ENCODE measurements around the gene ZNF710.

The ZNF710 gene

GRCh38 chr15:90055182-90055581, 54.1 kb downstream of the ZNF710 start:
- Histone ChIP-seq H3K27me3 (ENCODE audit: insufficient read depth, low read length, poor library complexity) (no peaks in the 10 kb centered on the region), H3K79me2 (ENCODE audit: insufficient read depth, low read length) (peaks cover 3% of the 10 kb centered on the region; the same call in 1 of the 2 replicates)
- TF ChIP-seq CTCF (IDR thresholded peaks at IDR 0.05; ENCODE audit: borderline replicate concordance, extremely low read depth, low read length, poor library complexity, severe bottlenecking) (no peak), EZH2 (IDR thresholded peaks at IDR 0.05; ENCODE audit: borderline replicate concordance, low read depth, low read length, severe bottlenecking) (no peak)

GRCh38 chr15:90056529-90056928, 55.4 kb downstream of the ZNF710 start:
- H4K20me1 ChIP-seq (ENCODE audit: insufficient read depth, low read length), result peaks cover 27% of the 10 kb centered on the region
- no peaks in the 10 kb centered on the region for H3K4me1 ChIP-seq (ENCODE audit: insufficient read depth, low read length)
- no peak for TF ChIP-seq EZH2 (IDR thresholded peaks at IDR 0.05; ENCODE audit: borderline replicate concordance, low read depth, low read length, severe bottlenecking)
- ATAC-seq (ENCODE audit: insufficient read depth, low read depth) (no peak), DNase-seq (no peak)
- H3K27me3 ChIP-seq (ENCODE audit: insufficient read depth, low read length, poor library complexity), result no peaks in the 10 kb centered on the region
- no peak overlapping the region for H3K4me2 ChIP-seq (ENCODE audit: insufficient read depth, low read length)
- no peaks in the 10 kb centered on the region for H3K36me3 ChIP-seq (ENCODE audit: insufficient read depth, low read length)
- no peak overlapping the region for H2AFZ ChIP-seq (ENCODE audit: low read depth, low read length)
- H3K9ac ChIP-seq (ENCODE audit: low read depth, low read length), result no peak overlapping the region
- H3K4me3 ChIP-seq (ENCODE audit: low read depth in 1 of 2, low read length in 2 of 2), result no peak overlapping the region
- H3K27ac ChIP-seq (ENCODE audit: low read length), result no peak overlapping the region
- H3K9me3 ChIP-seq (ENCODE audit: insufficient read depth, low read length, severe bottlenecking), result no peaks in the 10 kb centered on the region
- peaks cover 3% of the 10 kb centered on the region; the same call in 1 of the 2 replicates for H3K79me2 ChIP-seq (ENCODE audit: insufficient read depth, low read length)

More at GRCh38 chr15:90055182-90055581, 54.1 kb downstream of the ZNF710 start:
- Histone ChIP-seq H3K27ac (ENCODE audit: low read length) (no peak overlapping the region), H3K4me2 (ENCODE audit: insufficient read depth, low read length) (no peak overlapping the region), H3K9me3 (ENCODE audit: insufficient read depth, low read length, severe bottlenecking) (no peaks in the 10 kb centered on the region), H3K36me3 (ENCODE audit: insufficient read depth, low read length) (no peaks in the 10 kb centered on the region), H3K4me1 (ENCODE audit: insufficient read depth, low read length) (no peaks in the 10 kb centered on the region), H3K9ac (ENCODE audit: low read depth, low read length) (no peak overlapping the region), H2AFZ (ENCODE audit: low read depth, low read length) (no peak overlapping the region), H3K4me3 (ENCODE audit: low read depth in 1 of 2, low read length in 2 of 2) (no peak overlapping the region), H4K20me1 (ENCODE audit: insufficient read depth, low read length) (peaks cover 27% of the 10 kb centered on the region; the same call in 1 of the 2 replicates)
- DNase-seq, result no peak
- no peak for ATAC-seq (ENCODE audit: insufficient read depth, low read depth)

DNA sequence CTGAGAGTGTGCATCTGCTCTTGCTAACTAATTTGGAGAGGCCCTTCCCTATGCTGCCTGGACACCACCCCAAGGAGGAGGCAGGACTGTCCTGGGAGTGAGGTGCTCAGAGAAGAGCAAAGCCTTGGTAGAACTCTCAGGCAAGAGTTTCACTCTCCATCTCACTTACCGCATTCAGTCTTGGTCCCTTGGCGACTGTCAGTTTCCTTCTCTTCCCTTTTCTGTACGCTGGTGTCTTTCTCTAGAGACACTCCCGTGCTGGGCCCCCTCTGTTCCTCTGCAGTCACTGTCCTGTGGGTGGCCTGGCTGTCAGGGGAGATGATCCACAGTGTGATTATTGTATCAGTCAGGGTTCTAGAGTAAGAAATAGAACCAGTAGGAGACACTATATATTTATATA, 57.2 kb downstream of the ZNF710 start:
- Histone ChIP-seq H3K9me3 (ENCODE audit: insufficient read depth, low read length, severe bottlenecking) (no peaks in the 10 kb centered on the region), H3K4me1 (ENCODE audit: insufficient read depth, low read length) (no peaks in the 10 kb centered on the region), H4K20me1 (ENCODE audit: insufficient read depth, low read length) (peaks cover 21% of the 10 kb centered on the region), H3K9ac (ENCODE audit: low read depth, low read length) (no peak overlapping the region), H3K27ac (ENCODE audit: low read length) (no peak overlapping the region), H3K4me3 (ENCODE audit: low read depth in 1 of 2, low read length in 2 of 2) (no peak overlapping the region), H3K36me3 (ENCODE audit: insufficient read depth, low read length) (no peaks in the 10 kb centered on the region), H2AFZ (ENCODE audit: low read depth, low read length) (no peak overlapping the region), H3K79me2 (ENCODE audit: insufficient read depth, low read length) (peaks cover 2% of the 10 kb centered on the region), H3K4me2 (ENCODE audit: insufficient read depth, low read length) (no peak overlapping the region), H3K27me3 (ENCODE audit: insufficient read depth, low read length, poor library complexity) (no peaks in the 10 kb centered on the region)
- ATAC-seq (ENCODE audit: insufficient read depth, low read depth) (no peak), DNase-seq (no peak)
- TF ChIP-seq EZH2 (IDR thresholded peaks at IDR 0.05; ENCODE audit: borderline replicate concordance, low read depth, low read length, severe bottlenecking), result no peak
- TF ChIP-seq CTCF (IDR thresholded peaks at IDR 0.05; ENCODE audit: borderline replicate concordance, extremely low read depth, low read length, poor library complexity, severe bottlenecking), result no peak

- DNase-seq (no peak), ATAC-seq (ENCODE audit: insufficient read depth, low read depth) (no peak)
- TF ChIP-seq EZH2 (IDR thresholded peaks at IDR 0.05; ENCODE audit: borderline replicate concordance, low read depth, low read length, severe bottlenecking) (no peak), CTCF (IDR thresholded peaks at IDR 0.05; ENCODE audit: borderline replicate concordance, extremely low read depth, low read length, poor library complexity, severe bottlenecking) (no peak)
- Histone ChIP-seq H3K4me1 (ENCODE audit: insufficient read depth, low read length) (no peaks in the 10 kb centered on the region), H3K79me2 (ENCODE audit: insufficient read depth, low read length) (peaks cover 2% of the 10 kb centered on the region), H3K4me3 (ENCODE audit: low read depth in 1 of 2, low read length in 2 of 2) (no peak overlapping the region), H2AFZ (ENCODE audit: low read depth, low read length) (no peak overlapping the region), H3K4me2 (ENCODE audit: insufficient read depth, low read length) (no peak overlapping the region), H3K9me3 (ENCODE audit: insufficient read depth, low read length, severe bottlenecking) (no peaks in the 10 kb centered on the region), H3K9ac (ENCODE audit: low read depth, low read length) (no peak overlapping the region), H3K27ac (ENCODE audit: low read length) (no peak overlapping the region), H3K27me3 (ENCODE audit: insufficient read depth, low read length, poor library complexity) (no peaks in the 10 kb centered on the region), H4K20me1 (ENCODE audit: insufficient read depth, low read length) (peaks cover 24% of the 10 kb centered on the region), H3K36me3 (ENCODE audit: insufficient read depth, low read length) (no peaks in the 10 kb centered on the region)
Observed at GRCh38 chr15:90058775-90059174, 57.7 kb downstream of the ZNF710 start.

Measured in DND-41 (cell line).